ENCODE results near the gene GATD1.
"Not testable (repeated sequence)": the region's sequence is repeated elsewhere in the genome, so short reads cannot be mapped to it uniquely, and the experiment has no call there.

GATD1 gene

DNA sequence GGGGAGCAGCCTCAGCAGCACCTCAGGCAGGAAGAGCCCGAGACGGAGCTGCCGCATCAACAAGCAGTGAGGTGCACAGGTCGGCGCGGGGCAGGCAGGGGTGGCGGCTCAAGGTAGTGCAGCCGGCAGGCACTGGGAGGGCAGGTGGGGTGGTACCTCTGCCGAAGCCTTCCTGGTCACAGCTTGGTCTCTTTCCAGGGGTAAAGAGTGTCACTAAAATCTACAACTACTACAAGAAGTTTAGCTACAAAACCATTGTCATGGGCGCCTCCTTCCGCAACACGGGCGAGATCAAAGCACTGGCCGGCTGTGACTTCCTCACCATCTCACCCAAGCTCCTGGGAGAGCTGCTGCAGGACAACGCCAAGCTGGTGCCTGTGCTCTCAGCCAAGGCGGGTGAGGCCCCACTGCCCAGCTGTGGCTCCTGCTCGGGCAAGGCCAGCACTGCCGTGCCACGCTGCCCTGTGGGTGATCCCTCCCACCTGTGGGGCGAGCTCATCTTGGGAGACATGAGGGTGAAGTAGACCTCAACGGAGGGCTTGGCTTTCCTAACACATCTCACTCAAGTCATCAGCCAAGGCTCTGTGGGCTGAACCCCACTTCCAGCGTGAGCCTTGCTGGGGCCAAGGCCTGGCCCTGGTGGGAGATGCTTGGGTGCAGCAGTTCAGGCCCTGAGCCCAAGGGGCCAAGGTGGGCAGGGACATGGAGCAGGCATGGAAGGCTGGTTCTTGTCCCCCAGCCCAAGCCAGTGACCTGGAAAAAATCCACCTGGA is 13.6 kb downstream of the GATD1 start:
- no peak for DNase-seq (ENCODE audit: low read depth, low spot score)

DNA sequence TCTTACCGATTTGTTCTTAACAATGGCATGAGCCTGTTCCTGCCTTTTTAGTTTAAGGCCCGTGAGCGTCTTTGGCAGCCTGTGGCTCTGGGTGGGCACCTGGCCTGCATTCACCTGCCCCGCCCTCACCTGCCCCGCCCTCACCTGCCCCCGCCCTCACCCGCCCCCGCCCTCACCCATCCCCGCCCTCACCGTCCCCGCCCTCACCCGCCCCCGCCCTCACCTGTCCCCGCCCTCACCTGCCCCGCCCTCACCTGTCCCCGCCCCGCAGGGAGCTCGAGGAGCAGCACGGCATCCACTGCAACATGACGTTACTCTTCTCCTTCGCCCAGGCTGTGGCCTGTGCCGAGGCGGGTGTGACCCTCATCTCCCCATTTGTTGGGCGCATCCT is 14.2 kb downstream of the GATD1 start:
- no peak for DNase-seq (ENCODE audit: low read depth, low spot score)

DNA sequence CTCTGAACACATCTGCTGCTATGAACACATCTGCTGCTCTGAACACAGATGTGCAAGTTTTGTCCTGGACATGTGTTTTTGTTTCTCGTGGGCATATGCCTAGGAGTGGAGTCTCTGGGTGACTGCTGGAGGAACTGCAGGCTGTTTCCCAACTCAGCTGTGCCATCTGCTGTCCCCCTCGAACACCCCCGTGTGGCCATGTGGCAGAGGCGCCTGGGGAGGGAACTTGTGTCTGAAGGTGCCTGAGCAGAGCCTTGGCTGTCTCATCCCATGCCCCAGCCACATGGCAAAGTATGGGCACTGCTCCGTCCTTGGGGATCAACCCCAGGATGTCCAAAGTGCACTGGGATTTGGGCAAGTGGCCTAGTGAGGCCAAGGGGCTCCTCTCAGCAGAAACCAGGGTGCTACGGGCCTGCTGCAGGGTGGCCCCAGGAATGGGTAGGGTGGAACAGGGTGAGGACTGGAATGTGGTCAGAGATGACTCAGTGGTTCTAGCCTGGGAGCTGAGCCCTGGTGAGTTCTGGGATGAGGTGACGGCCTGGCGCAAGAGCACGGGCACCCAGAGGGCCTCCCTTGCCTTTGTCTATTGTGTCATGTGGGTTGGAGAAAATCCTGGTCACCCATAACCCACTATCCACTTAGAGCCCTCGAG is 14.7 kb downstream of the GATD1 start:
- no peak for DNase-seq (ENCODE audit: low read depth, low spot score)

DNA sequence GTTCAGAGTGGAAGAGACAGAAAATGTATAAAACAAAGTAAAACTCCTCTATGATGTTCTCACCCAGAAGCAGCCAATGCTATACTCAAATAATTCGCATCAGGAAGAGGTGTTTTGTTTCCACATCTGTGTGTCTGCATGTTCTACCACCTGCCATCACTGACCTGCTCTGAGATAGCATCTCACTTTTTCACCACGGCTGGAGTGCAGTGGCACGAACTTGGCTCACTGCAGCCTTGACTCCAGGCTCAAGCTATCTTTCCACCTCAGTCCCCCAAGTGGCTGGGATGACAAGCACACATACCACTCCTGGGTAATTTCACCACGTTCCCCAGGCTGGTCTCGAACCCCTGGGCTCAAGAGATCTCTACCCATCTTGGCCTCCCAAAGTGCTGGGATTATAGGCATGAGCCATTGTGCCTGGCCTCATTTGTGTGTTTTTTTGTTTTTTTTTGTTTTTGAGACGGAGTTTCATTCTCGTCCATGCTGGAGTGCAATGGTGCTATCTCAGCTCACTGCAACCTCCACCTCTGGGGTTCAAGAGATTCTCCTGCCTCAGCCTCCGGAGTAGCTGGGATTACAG is 15.7 kb downstream of the GATD1 start:
- no peak for DNase-seq (ENCODE audit: low read depth, low spot score)

DNA sequence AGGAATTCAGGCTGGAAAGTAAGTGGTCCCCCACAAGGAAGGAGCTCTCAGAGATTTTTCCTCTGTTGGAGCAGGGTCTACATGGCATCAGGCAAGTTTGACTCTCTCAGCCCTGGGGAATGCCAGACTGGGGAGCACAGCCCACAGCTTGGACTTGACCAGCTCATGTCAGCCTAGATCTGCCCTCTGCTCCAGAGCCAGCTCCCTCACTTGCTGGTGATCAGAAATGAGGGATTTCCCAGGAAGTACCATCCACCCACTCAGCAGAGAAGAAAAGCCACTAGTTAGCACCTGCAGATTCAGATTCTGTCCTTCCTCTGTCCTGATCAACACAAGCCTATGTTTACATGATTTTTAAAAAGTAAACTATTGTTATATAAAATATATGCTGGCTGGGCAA is 17.1 kb downstream of the GATD1 start:
- DNase-seq (ENCODE audit: low read depth, low spot score), result no peak

DNA sequence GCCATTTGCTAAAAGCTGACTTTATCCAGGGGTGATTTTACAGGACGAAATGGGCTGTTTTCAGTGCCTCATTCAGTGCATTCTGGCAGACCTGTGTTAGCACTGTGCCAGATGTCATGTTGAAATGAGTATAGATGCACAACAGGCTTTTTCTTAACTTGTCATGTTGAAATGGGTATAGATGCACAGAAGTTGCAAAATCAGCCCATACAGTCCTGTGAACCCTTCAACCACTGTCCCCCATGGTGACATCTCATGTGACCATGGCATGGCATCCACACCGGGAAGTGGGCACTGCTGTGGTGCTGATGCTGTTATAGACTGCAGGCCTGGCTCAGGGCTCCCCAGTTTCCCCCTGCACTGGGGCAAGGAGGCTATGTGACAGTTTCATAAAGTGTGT is 27.6 kb downstream of the GATD1 start:
- no peak for DNase-seq (ENCODE audit: low read depth, low spot score)

DNA sequence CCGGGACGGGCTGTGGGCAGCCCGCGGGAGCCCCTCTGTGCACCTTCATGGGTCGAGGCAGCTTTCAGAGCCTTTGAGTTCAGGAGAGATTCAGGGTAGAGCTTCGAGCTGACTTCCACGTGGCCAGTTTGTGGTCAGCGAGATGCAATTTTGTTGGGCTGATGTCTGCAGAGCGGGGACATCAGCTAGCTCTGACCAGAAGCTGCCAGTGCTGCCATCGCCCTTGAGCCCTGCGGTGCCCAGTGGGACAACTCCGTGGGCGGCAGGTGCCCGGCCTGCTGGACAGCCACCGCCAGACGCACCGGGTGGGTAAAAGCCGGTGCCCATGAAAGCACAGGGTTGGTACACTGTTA is 29.3 kb downstream of the GATD1 start:
- DNase-seq (ENCODE audit: low read depth, low spot score), result no peak

DNA sequence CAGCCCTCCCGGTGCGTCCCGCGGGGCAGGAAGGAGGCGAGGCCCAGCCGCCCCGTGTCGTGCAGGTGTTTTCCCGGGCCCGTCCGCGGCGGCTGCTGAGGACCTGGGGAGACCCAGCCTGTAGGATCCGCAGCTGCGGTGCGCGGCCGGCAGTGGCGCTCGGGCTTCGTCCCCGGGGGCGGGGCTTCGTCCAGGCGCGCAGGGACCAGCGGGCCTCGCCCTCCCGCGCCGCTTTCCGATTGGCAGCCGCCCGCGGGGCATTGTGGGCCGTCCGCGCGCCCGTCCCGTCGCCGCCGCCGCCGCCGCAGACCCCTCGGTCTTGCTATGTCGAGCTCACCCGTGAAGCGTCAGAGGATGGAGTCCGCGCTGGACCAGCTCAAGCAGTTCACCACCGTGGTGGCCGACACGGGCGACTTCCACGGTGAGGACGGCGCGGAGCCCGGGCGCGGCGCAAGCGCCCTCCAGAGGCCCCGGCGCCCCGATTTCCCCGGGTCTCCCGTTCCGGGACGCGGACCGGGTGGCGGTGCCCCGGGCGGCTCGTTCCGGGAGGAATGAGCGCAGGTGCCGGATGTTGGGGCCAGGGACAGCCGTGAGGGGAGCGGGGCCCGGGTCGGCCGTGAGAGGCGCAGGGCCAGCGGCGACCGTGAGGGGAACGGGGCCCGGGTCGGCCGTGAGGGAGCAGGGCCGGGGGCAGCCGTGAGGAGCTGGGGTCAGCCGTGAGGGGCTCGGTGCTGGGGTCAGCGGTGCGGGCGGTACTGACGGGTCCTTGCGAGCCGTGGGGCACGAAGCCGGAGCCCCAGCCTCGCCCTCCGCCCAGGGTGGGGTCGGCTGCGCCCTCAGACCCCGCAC is 29.9 kb downstream of the GATD1 start, which contains the start of gene TALDO1:
TSS of gene TALDO1 (plus strand) at position 307 of the 849 bp plus-strand sequence. CDS start at position 325, 18 bp downstream.
- peak; percentile 59 for DNase-seq (ENCODE audit: low read depth, low spot score)

DNA sequence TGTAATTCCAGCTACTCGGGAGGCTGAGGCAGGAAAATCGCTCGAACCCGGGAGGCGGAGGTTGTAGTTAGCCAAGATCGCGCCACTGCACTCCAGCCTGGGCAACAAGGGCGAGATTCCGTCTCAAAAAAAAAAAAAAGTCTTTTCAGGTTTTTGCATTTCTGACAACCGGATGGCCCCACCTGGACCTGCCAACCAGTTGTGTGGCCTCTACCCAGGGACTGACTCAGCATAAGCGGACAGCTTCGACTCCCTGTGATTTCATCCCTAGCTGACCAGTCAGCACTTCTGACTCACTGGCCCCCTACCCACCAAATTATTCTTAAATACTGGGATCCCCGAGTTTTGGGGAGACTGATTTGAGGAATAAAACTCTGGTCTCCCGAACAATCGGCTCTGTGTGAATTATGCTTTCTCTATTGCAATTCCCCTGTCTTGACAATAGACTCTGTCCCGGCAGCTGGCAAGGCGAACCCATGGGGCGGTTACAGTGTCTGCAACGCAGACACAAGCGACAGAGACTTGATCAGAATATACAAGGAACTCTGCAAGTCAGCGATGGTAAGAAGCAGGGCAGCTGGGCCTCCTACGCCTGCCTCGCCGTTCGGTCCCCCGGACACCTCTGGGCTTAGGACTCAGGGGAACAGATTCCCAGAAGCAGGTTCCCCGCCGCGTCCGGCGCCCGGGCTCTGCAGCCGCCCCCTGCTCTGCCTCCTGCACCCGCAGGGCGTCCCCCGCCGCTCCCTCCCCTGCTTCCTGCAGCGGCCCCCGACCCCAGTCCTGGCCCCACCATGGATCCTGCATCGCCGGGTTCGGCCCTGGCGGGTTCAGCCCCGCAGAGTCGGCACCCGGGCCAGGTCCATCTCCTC is 30.8 kb downstream of the GATD1 start:
- no peak for DNase-seq (ENCODE audit: low read depth, low spot score)

DNA sequence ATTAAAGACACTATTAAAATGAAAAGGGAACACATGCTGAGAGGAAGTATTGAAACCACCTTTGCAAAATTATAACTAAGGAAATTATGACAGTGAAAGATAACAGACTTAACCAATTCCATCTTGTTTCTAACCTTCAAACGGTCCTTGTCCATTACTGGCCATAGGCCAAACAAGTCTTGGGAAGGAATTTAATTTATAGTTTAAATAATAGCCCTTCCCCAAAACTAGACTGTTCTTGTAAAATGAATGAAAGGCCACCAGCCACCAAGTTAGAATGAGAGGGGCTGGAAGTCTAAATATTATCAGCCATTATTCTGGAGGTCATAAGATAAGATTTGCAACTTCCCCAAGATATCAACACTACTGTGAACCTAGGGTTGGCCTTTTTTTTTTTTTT is 31.9 kb downstream of the GATD1 start:
- no peak for DNase-seq (ENCODE audit: low read depth, low spot score)

DNA sequence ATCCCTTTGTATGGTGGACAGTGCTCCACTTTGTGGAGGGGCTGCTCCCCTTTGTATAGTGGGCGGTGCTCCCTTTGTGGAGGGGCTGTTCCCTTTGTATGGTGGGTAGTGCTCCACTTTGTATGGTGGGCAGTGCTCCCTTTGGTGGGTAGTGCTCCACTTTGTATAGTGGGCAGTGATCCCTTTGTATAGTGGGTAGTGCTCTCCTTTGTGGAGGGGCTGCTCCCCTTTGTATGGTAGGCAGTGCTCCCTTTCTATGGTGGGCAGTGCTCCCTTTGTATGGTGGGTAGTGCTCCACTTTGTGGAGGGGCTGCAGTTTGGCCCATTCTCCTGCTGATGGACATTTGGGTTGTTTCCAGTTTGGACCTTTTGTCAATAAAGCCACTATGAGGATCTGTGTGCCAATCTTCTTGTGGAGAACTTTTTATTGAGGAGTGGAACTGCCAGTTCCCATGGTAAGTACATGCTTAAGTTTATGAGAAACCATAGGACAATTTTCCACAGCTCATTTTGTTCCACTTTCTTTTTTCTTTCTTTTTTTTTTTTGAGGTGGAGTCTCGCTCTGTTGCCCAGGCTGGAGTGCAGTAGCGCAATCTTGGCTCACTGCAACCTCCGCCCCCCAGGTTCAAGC is 34.6 kb downstream of the GATD1 start:
- no peak for DNase-seq (ENCODE audit: low read depth, low spot score)

DNA sequence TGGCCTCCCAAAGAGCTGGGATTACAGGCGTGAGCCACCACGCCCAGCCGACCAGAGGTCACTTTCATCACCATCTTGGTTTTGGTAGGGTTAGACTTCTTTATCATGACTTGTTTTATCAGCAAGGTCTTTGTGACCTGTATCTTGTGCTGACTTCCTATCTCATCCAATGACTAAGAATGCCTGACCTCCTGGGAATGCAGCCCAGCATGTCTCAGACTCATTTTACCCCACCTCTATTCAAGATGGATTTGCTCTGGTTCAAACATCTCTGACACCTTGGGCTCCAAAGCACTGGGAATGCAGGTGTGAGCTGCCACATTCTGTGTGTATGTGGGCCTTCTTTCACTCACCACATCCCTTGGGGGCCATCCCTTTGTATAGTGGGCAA is 35.1 kb downstream of the GATD1 start:
- DNase-seq (ENCODE audit: low read depth, low spot score), result no peak

DNA sequence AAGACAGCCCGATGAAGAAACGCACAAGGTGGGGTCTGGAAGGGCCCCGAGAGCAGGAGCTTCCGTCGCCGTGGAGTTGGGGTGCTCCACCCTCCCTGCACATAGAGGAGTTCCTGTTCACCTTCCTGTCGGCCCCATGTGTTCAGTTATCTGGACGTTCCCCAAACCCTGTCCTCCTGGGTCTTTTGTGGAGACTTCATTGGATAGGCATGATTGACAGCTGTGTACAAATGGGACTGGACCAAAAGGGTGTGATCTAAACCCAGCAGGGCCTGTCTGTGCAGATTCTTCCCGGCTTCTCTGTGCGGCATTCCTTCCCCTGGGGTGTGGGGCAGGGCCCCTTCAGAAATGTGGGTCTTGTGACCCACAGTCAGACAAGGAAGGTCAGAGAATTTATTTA is 39.4 kb downstream of the GATD1 start:
- not testable (repeated sequence) for DNase-seq (ENCODE audit: low read depth, low spot score)

DNA sequence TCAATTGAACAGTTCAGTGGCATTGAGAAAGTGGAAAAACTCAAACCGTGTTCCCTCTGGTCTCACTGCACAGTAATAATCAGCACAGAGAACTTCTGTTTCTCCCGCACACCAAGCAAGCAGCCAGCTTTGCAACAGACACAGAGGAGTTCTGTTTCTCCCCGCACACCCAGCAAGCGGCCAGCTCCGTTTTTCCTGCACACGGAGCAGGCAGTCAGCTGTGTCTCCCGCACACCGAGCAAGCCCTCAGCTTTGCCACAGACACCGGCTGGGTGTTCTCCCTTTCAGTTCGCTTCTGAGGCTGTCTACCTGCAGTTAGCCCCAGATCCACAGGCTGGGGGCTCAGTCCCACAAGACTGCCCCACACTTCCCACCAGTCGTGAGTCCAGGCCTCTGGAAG is 39.9 kb downstream of the GATD1 start:
- DNase-seq (ENCODE audit: low read depth, low spot score), result no peak

DNA sequence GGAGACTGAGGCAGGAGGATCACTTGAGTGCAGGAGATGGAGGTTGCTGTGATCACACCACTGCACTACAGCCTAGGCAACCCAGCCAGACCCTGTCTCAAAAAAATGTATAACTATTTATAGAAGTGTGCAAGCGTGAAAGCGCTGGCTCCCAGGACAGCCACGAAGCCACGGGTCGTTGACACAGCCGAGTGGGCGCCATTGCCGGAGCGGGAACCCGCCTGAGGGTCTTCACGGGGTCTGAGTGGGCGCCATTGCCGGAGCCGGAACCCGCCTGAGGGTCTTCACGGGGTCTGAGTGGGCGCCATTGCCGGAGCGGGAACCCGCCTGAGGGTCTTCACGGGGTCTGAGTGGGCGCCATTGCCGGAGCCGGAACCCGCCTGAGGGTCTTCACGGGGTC is 42.7 kb downstream of the GATD1 start:
- not testable (repeated sequence) for DNase-seq (ENCODE audit: low read depth, low spot score)

DNA sequence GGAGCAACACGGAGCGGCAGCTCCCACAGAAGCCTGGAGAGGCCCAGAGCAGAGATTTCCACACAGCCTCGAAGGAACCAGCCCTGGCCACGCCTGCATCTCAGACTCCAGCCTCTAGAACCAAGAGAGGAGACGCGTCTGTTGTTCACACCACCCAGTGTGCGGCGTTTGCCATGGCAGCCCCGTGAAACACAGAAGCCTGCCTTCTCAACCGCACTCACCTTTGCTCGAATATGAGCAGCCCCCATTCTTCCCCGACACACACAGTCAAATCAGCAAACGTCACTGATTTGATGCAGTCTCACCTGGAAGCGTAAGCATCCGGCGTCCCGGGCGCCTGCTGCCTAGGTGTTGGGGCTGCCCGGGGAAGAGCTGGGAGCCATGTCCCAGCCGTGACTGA is 44.2 kb downstream of the GATD1 start:
- no peak for DNase-seq (ENCODE audit: low read depth, low spot score)

DNA sequence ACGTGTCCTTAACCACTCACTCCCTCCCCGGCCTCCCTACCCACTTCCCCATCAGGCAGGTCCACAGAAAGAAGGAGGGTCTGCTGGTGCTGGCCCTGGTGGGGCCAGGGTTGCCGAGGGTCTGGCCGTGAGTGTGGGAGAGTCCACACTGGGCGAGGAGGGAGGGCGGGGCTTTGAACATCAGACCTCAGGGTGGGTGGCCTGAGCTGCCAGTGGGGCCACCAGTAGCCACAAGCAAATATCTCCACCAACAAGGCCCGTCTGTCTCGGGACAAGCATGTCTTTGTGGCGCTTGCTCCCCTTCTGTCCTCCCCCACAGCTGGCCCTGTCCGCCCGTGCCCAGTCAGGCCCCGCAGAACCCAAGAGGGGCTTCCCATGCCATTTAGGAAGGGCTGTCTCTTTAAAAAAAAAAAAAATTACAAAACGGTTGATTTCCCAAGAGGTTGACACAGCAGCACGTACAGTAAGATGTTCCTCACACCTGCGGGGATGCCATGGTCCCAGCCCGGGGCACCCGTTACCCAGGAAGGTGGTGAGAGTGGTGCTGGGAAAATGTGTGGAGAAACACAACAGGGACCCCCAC is 47.7 kb downstream of the GATD1 start:
- no peak for DNase-seq (ENCODE audit: low read depth, low spot score)

DNA sequence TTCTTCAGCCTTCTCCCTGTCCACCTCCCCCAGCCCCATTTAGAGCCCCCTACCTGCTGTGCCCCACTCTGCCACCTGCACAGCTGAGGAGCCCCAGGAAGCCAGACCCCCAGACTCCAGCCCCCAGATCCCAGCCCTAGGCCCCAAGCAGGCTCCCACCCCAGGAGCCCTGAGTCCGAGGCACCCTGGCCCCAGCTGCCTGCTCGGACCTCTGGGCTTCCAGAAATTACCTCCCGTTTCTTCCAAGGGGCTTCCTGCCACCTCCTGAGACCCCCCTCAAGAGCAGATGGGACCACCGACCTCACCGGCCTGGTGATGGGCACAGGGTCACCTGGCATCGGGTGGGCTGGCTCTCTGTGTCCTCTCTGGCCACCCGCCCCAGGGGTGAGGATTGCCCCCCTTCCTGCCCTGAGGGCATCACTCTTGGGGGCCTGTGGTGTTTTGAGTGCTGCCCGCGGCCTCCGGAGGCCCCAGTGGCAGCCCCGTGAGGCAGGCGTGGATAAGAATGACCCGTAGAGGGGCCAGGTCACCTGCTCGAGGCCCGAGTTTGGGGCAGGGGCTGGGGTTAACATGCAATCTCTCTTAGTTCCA is 48.3 kb downstream of the GATD1 start:
- DNase-seq (ENCODE audit: low read depth, low spot score), result no peak

DNA sequence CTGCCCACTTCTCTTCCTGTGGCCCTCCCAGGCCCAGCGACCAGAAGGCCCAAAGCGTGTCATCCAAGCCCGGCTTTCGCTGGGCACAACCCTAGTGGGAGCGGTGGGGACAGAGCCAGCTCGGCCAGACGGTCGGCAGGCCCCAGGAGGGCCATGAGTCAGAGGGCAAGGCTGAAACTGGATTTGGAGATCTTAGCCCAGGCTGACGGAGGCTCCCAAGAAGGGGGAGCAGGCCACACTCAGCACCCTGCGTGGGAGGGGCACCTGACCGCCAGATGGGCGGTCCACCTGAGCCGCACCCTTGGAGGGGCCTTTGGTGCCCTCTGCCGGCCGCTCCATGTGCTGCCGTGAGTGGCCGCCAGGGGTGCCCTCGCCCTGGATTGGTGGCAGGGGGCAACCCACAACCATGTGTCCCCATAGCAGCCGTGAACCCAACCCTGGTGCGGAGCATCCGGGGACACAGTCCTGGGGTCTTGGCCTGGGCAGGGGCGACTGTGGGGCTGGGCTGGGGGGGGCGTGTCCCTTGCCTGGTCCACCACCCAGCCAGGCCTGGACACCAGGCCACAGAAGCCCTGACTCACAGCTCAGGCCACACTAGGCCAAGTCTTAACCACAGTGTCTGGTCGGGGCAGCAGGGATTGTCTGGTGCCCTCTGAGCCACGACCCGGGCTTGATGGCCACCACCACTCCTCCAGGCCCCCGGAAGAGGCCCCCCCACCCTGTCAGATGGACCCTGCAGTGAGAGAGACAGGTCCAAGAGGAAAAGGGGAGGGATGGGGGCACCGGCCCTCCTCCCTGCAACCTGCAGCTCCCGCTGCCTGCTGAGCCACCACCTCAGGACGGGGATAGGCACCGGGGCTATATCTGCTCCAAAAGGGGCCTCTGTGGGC is 49.2 kb downstream of the GATD1 start:
- DNase-seq (ENCODE audit: low read depth, low spot score), result peak; percentile 63
